Stimulated activated CD4-positive, alpha-beta T cell treated with anti-CD3 and anti-CD28 coated beads, Interleukin-2, amount 100 ng/mL, for 24 hours (primary cell): ENCODE data around the gene AAGAB.
"Not testable (repeated sequence)": the region's sequence is repeated elsewhere in the genome, so short reads cannot be mapped to it uniquely, and the experiment has no call there.

Source experiments
- DNase-seq, 2 donors: peaks; one replicate each; pipeline ENCODE4 v3.0.0-alpha.2; 2020

AAGAB gene

DNA sequence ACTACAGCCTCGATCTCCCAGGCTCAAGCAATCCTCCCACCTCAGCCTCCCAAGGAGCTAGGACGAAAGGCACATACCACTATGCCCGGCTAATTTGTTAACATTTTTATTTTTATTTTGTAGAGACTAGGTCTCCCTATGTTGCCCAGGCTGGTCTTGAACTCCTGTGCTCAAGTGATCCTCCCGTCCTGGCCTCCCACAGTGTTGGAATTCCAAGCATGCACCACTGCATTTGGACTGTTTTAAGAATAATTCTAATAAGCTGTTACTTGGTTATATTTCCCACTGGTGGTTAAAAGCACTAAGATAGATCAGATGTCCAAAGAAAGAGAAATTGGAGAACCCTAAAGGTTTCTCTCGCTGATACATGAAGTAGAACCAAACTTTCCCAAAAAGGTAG, 3.1 kb downstream of the AAGAB start:
- no peak for DNase-seq

DNA sequence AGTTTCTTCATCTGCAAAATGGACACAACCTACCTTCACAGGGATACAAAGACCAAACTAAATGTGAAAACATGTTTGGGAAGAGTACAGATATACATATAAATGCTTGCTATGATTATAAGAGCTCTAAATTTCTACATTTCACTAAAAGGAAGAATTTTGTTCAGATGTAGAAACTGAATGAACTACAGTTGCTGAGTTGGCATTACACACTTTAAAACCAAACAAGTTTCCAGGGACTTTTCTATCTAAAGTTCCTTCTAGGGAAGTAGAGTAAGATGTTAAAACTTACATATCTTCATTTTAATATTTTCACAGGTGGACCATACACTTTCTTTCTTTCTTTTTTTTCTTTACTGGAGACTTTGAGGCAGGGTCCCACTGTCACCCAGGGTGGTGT, 4.6 kb downstream of the AAGAB start:
- DNase-seq = no peak

DNA sequence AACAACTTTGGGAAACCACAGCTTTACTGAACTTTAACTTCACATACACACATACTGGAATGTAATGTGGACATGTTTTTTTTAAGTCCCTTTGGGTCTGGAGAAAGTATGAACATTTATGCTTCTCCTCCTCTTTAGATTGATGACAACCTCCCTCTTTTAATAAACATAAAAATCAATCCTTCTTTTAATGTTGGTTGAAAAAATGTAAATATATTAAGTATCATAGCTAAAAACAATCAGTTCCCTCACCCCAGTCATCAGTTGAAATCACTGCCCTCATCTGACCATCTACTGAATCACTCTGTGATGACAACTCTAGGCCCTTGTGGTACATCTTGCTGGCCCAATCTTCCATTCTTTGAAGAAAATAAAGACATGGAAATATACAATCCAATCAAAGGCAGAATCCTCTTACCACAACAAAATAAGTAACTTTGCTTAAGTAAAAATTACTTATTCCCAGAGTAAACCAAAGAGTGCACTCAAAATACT, 6.4 kb downstream of the AAGAB start:
- DNase-seq = no peak

GRCh38 chr15:67246606-67247005, 7.9 kb downstream of the AAGAB start:
- not testable (repeated sequence) for DNase-seq

DNA sequence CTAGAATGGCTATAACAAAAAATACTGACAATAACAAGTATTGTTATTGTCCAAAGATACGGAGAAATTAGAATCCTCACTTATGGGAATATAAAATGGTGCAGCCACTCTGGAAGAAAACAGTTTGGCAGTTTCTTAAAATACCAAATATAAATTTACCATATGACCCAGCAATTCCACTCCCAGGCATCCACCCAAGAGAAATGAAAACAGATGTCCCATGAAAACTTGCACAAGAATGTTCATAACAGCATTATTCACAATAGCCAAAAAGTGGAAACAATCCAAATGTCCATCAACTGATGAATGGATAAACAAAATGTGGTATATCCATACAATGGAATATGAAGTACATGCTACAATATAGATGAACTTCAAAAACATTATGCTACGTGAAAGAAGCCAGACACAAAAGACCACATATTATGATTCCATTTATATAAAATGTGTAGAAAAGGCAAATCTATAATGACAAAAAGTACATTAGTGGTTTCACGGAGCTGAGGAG, 9.4 kb downstream of the AAGAB start:
- DNase-seq = no peak

- no peak for DNase-seq
Observed at GRCh38 chr15:67242708-67243111, 11.8 kb downstream of the AAGAB start.

DNA sequence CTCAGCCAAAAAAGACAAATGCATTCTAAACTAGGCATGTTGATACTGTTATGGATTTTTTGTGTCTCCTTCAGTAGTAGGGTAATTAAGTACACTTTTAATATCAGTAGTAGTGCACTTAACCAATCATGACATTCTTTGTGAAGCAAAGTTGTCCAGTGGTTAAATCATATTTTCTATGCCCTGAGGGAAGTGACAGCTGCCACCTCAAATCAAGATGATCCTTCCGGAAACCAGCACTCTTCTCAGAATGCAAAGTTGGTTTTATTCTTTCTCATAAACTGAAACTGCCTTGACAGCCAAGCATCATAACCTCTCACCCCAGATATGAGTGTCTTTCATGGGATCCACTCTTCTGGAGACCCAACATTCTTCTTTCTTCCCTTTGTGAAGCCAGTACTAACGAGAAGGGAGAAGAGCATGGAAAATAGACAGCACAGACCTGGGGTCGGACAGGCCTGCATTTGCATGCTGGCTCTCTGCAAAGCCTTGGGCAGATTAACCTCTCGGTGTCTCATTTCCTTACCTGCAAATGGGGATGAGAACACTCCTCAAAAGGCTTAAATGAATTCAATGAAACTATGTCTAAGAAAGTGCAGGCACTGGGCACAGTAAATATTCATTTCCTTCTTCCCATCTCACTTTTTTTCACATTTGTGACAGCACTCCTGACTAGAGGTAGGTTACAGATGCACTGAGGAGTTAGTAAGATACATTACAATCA, 13.2 kb downstream of the AAGAB start:
- peak; percentile 15 to 27 for DNase-seq

DNA sequence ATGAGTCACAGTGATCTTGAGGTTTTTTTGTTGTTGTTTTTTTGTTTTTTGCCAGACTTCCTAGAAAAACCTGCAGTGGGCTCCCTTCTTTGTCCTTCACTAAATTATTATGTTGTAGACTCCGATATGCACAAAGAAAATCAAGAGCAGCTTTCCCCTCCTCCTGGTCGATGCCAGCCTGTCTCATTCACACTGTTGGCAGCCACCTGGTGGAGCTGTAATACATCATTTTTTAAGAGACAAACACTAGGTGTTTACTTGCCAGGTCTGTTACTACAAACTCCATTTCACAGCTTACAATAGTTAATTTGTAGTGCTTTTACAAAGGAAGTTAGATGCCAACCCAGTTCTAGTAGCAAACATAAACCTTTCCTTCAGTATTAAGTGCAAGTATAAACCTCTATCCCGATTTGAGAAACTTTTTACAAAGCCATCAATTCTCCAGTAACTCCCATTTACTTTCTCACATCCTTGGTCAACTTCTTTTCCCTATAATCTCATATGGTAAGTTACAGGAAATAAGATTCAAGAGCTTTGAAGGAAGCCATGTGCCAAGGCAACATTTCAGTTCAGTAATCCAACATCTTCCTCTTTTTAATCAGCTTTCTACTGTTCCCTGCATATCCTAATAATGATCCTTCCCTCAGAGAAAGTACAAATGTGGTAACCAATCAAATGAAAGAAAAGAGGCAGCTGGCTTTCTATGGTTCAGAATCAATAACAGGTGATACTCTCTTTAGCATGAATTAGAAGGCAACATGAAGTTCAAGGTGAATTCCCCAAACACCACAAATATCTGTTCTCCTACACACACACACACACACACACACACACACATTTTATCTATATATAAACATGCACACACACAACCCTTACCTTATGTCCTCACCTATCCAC, 14.0 kb downstream of the AAGAB start:
- DNase-seq = peak in 1 of 2 donors; percentile 9

DNA sequence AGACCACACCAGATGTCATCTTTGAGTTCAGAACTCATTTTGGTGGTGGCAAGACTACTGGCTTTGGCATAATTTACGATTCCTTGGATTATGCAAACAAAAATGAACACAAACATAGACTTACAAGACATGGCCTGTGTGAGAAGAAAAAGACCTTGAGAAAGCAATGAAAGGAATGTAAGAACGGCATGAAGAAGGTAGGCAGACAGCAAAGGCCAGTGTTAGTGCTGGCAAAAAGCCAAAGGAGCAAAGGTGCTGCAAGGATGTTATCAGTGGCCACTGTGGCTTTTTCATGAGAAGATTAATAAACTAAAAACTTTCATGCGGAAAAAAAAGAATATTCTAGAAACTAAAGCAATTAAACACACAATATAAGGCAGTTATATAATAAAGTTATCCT, 21.9 kb downstream of the AAGAB start:
- no peak for DNase-seq

DNA sequence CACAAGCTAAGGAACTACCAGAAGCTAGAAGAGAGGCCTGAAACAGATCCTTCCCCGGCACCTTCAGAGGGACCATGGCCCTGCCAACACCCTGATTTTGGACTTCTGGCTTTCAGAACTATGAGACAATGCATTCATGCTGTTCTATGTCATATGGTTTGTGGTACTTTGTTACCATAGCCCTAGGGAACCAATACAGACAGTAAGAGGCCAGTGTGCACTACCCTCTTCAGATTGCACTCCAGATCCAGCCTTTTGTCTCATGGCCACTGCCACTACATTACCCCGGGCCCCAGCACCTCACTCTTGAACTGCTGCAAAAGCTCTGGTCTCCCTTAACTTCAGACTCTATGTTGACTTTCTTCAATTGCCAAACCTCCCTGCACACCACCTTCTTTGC, 24.0 kb downstream of the AAGAB start:
- DNase-seq = no peak

DNA sequence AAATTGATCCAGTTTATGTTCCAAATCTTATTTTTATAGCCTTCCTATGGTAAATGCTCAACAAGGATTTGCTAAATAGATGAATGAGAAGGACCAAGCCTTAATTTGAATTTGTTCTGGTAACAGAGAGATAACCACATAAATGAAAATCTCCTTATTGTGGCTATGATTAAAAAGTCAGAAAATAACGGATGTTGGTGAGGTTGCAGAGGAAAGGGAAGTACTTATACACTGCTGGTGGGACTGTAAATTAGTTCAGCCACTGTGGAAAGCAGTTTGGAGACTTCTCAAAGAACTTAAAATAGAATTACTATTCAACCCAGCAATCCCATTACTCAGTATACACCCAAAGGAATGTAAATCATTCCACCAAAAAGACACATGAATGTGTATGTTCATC, 26.2 kb downstream of the AAGAB start:
- no peak for DNase-seq

GRCh38 chr15:67227846-67228245, 26.6 kb downstream of the AAGAB start:
- DNase-seq = no peak

DNA sequence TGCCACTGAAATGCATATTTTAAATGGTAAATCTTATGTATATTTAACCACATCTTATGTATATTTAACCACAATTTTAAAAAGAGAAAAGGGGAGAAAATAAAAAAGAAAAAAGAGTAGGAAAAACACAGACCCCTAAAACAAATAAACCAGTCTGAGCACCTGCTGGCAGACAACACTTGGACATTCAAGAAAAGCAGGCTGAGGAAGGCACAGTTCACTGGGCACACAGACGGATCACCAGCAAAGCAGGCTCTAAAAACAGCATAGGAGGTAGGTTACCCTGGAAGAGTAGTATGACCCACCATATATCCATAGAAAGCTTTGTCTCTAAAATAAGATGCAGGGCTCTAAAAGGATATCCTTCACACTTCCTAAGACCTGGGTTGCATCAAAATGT, 27.0 kb downstream of the AAGAB start:
- DNase-seq = no peak

GRCh38 chr15:67225336-67225735, 29.1 kb downstream of the AAGAB start:
- DNase-seq = no peak

- no peak for DNase-seq
Observed at GRCh38 chr15:67224889-67225288, 29.6 kb downstream of the AAGAB start.

- no peak for DNase-seq
Observed at GRCh38 chr15:67219288-67219687, 35.2 kb downstream of the AAGAB start.

DNA sequence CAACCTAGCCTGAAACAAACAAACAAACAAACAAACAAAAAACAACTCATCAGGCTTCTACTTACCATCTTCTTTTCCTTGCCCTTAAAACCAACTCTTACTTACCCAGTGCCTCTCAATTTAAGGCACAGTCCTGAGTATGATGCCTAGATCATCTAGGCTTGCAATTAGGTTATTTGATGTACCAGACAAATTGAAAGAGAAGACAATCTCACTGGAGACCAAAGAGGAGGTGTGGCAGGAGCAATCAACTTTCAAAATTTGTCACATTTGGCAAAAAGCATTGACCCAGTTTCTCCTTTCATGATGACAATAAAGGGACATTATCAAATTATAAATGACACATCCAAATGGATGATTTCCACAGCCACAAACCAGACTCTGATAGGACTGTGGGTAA, 36.0 kb downstream of the AAGAB start:
- no peak for DNase-seq

DNA sequence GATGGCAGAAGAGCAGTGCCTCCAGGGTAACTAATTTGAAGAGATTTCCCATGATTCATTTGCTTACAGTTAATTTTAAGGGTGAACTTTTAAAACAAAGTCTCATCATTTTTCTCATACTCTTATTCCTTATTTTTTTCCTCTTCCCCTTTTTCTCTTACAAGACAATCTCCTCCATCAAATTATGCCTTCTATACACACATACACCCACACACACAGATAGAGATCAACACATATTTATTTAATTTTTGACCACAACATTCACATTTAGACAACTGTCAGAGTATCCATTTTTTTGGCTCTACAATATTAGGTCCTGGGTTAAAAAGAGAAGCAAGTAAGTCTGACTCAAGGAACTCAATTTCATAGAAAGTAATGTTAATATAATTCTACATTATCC, 37.6 kb downstream of the AAGAB start:
- DNase-seq = no peak

DNA sequence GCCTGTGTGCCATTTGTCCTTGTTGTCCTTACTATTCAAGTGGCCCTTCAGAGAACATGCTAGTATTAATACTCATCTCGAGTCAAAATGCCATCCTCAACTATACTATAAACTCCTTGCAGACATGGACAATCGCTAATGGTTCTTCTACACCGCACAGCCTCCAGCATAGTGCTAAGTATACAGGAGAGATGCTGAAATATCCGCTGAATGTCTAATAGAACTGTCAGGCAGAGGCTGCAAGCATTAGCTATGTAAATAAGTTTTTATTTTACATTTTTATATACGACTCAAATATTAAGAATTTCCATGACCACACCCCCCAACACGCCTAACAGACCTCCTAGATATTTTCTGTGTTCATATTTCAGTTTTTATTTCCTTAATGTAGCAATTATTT, 39.4 kb downstream of the AAGAB start:
- no peak for DNase-seq

DNA sequence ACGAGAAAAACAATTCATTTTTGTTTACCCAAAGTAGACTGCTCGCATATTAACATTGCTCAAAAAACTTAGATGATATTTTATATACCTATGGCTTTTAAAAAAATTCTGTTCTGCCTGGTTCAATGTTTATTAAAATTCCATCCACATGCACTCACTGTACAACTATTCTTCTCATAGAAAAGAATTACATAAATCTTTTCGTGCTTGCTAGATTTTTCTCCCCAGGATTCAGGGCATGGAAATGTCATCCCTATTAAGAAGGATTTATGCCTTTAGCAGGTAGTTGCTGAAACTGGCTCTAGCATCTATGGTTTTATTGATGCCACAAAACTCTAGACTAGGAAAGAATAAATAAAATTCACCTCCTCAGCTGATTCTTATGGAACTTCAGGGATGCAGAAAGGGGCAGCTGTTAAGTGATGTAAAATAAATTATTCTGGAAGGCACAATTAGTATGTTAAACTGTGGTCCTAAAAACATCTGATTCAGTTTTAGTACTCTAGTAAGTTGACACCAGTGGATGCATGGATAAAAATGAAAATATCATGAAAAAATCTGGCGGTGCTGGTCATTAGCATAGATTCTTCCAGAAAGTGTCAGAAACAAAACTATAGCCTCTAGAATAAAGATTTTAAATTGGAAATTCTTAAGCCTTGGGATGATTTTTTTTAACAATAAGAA, 41.6 kb downstream of the AAGAB start:
- DNase-seq = no peak

- DNase-seq = no peak
Observed at GRCh38 chr15:67210555-67211168, 43.8 kb downstream of the AAGAB start.

GRCh38 chr15:67208396-67208795, 46.1 kb downstream of the AAGAB start:
- no peak for DNase-seq
